GM23338 (cell line): ENCODE results near the gene GPR61. TPM values are rescaled to one million over a fixed set of nuclear protein-coding genes. Genes with fewer than 3 reads are reported as not detected.

Source experiments
- ATAC-seq: fragments of 200-7000 bp; cut with Tn5 transposase; 3 replicates; pipeline ENCODE4 v1.9.1; 2020
- DNase-seq: peaks from one replicate; pipeline ENCODE4 v3.0.0-alpha.2; 2015; ENCODE audit warnings: low spot score
- H2AFZ ChIP-seq: fragments of 200-600 bp; sonication (generic); 2 replicates; pipeline ENCODE4 v1.8.0; 2016; ENCODE audit warnings: antibody characterized with exemption, mild to moderate bottlenecking, moderate library complexity
- H3F3A ChIP-seq: fragments of 200-600 bp; sonication (generic); replicated peaks from 2 replicates; pipeline ENCODE4 v1.8.0; 2017; ENCODE audit warnings: antibody characterized with exemption, mixed run types, low read depth
- H3K27ac ChIP-seq: fragments of 200-600 bp; sonication (generic); 2 replicates; pipeline ENCODE4 v1.6.1; 2016; ENCODE audit warnings: low read depth
- H3K27me3 ChIP-seq: fragments of 200-600 bp; sonication (generic); 2 replicates; pipeline ENCODE4 v1.8.0; 2016; ENCODE audit warnings: mild to moderate bottlenecking, mixed run types, moderate library complexity; ENCODE audit not compliant: insufficient read depth
- H3K36me3 ChIP-seq: fragments of 200-600 bp; sonication (generic); 2 replicates; pipeline ENCODE4 v1.8.0; 2016; ENCODE audit warnings: mild to moderate bottlenecking; ENCODE audit not compliant: insufficient read depth
- H3K4me1 ChIP-seq: fragments of 200-600 bp; sonication (generic); 2 replicates; pipeline ENCODE4 v1.8.0; 2016; ENCODE audit warnings: mild to moderate bottlenecking, moderate library complexity; ENCODE audit not compliant: insufficient read depth
- H3K4me2 ChIP-seq: fragments of 200-600 bp; sonication (generic); 2 replicates; pipeline ENCODE4 v1.7.1; 2017; ENCODE audit warnings: mixed run types
- H3K4me3 ChIP-seq: fragments of 200-600 bp; sonication (generic); 2 replicates; pipeline ENCODE4 v1.6.1; 2016; ENCODE audit warnings: mixed run types
- H3K79me2 ChIP-seq: fragments of 200-600 bp; sonication (generic); replicated peaks from 2 replicates; pipeline ENCODE4 v1.8.0; 2017; ENCODE audit warnings: mild to moderate bottlenecking; ENCODE audit not compliant: insufficient read depth
- H3K9me2 ChIP-seq: fragments of 200-600 bp; sonication (generic); 2 replicates; pipeline ENCODE4 v1.8.0; 2017; ENCODE audit not compliant: insufficient read depth
- H4K20me1 ChIP-seq: fragments of 200-600 bp; sonication (generic); replicated peaks from 2 replicates; pipeline ENCODE4 v1.8.0; 2017; ENCODE audit warnings: mild to moderate bottlenecking; ENCODE audit not compliant: insufficient read depth
- H3K27ac Mint-ChIP-seq: 2 replicates; pipeline ENCODE4 v1.8.0; 2020; ENCODE audit warnings: inconsistent platforms, mild to moderate bottlenecking, moderate library complexity, mixed read lengths
- H3K27me3 Mint-ChIP-seq: 3 replicates; pipeline ENCODE4 v1.8.0; 2022; ENCODE audit warnings: low read depth, mild to moderate bottlenecking, moderate library complexity, mixed read lengths, inconsistent platforms; ENCODE audit not compliant: insufficient read depth, poor library complexity
- H3K36me3 Mint-ChIP-seq: 3 replicates; pipeline ENCODE4 v1.8.0; 2021; ENCODE audit warnings: low read depth, mild to moderate bottlenecking, inconsistent platforms, moderate library complexity, mixed read lengths
- H3K4me1 Mint-ChIP-seq: 3 replicates; pipeline ENCODE4 v1.8.0; 2020; ENCODE audit warnings: mild to moderate bottlenecking, inconsistent platforms, mixed read lengths
- H3K4me3 Mint-ChIP-seq: 3 replicates; pipeline ENCODE4 v1.8.0; 2021; ENCODE audit warnings: moderate library complexity, mild to moderate bottlenecking, inconsistent platforms, mixed read lengths
- H3K9me3 Mint-ChIP-seq: 3 replicates; pipeline ENCODE4 v1.8.0; 2020; ENCODE audit warnings: moderate library complexity, mild to moderate bottlenecking, inconsistent platforms, mixed read lengths
- CREB1 ChIP-seq: fragments of 250-450 bp; sonication (Bioruptor Pico); IDR thresholded peaks from 2 replicates; pipeline ENCODE4 v1.5.0; 2020; ENCODE audit warnings: low read depth, mild to moderate bottlenecking, moderate library complexity
- CTCF ChIP-seq, 2 experiments: fragments of 200-600 bp in 1 of 2; sonication (generic) in 1 of 2; conservative IDR thresholded peaks; 2 replicates each; pipeline versions ENCODE4 v1.5.1 to v1.6.1; 2016 to 2017; ENCODE audit warnings: antibody characterized with exemption in 2 of 2, low read depth in 2 of 2, mild to moderate bottlenecking in 2 of 2, moderate library complexity in 1 of 2
- EZH2 ChIP-seq: fragments of 200-600 bp; sonication (generic); IDR thresholded peaks from one replicate; pipeline ENCODE4 v1.8.0; 2017; ENCODE audit warnings: antibody characterized with exemption, mild to moderate bottlenecking, low read depth; ENCODE audit not compliant: unreplicated experiment
- EZH2phosphoT487 ChIP-seq: fragments of 200-600 bp; sonication (generic); IDR thresholded peaks from one replicate; pipeline ENCODE4 v1.8.1; 2018; ENCODE audit warnings: antibody characterized with exemption; ENCODE audit not compliant: unreplicated experiment
- JUNB ChIP-seq: IDR thresholded peaks from one replicate; pipeline ENCODE4 v1.6.1; 2016; ENCODE audit warnings: antibody characterized with exemption; ENCODE audit not compliant: unreplicated experiment
- NANOG ChIP-seq: IDR thresholded peaks from 2 replicates; pipeline ENCODE4 v1.6.1; 2016; ENCODE audit warnings: antibody characterized with exemption, borderline replicate concordance
- POLR2AphosphoS5 ChIP-seq: IDR thresholded peaks from 2 replicates; pipeline ENCODE4 v1.6.1; 2016; ENCODE audit warnings: antibody characterized with exemption, low read depth
- STAT1 ChIP-seq: IDR thresholded peaks from one replicate; pipeline ENCODE4 v1.6.1; 2016; ENCODE audit warnings: antibody characterized with exemption; ENCODE audit not compliant: unreplicated experiment
- ZNF114 ChIP-seq: fragments of 250-450 bp; sonication (Bioruptor Pico); IDR thresholded peaks from 2 replicates; pipeline ENCODE4 v1.5.0; 2020; ENCODE audit warnings: mild to moderate bottlenecking, moderate library complexity
- ZNF462 ChIP-seq: fragments of 250-450 bp; sonication (Bioruptor Pico); IDR thresholded peaks from 2 replicates; pipeline ENCODE4 v1.5.0; 2020; ENCODE audit warnings: mild to moderate bottlenecking, moderate library complexity
- polyA plus RNA-seq: library from polyadenylated mRNA; unstranded; fragments of >200 nt; fragmentation: Nextera tagmentation; extraction: Ambion mirVana; gene quantifications from 2 replicates; pipeline ENCODE4 v1.2.1, GENCODE V29; 2016
- total RNA-seq: library from RNA; depleted of rRNA; stranded (reverse); fragments of >200 nt; shearing (Covaris generic); gene quantifications from 2 replicates; pipeline ENCODE4 v1.2.3, GENCODE V29; 2014
- TF ChIP-seq, protein P1 (sequence below): IDR thresholded peaks from one replicate; pipeline ENCODE4 v1.6.1; 2018; ENCODE audit warnings: antibody characterized with exemption; ENCODE audit not compliant: unreplicated experiment
- TF ChIP-seq, protein P2 (sequence below): IDR thresholded peaks from 2 replicates; pipeline ENCODE4 v1.6.1; 2016; ENCODE audit warnings: antibody characterized with exemption

The GPR61 gene
- total and polyA plus RNA-seq, 2 experiments from 2014 or later, result 0.13 TPM; not detected in 1

DNA sequence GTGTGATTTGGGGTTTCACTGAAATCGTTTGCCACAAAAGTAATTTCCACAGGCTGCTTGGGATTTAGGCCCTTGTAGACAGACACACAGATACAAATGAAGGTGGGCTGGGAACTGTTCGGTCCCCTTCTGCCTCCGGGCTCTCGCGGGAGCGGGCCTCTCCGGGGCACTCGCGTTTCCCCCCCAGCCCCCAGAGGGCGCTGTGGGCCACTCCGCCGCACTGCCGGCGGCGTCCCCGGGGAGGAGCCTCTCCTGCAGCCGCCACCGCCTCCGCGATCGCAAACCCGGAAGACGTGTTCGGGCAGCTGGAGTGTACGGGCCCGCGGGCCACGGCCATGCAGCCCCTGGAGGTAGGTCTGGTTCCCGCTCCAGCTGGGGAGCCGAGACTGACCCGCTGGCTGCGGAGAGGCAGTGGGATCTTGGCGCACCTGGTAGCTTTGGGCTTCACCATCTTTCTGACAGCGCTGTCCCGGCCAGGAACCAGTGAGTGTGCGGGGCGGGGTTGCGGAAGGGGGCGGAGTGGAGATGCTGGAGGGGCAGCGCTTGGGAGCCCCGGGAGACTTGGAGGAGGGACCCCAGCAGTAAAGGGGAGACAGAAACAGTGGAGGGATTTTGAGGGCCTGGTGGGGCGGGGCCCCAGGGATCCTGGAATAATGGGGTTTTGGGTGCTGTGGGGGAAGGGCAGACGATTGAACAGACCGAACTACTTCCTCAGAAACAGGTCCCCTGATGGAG is 45.7 kb upstream of the GPR61 start, which contains the start of gene CYB561D1:
CYB561D1 (plus strand) TSS at position 290 of the 735 bp plus-strand sequence; CDS start at position 336, 46 bp downstream.
- H2AFZ ChIP-seq, result peak within 1 kb of the TSS; percentile 94
- TF ChIP-seq, protein P1, sequence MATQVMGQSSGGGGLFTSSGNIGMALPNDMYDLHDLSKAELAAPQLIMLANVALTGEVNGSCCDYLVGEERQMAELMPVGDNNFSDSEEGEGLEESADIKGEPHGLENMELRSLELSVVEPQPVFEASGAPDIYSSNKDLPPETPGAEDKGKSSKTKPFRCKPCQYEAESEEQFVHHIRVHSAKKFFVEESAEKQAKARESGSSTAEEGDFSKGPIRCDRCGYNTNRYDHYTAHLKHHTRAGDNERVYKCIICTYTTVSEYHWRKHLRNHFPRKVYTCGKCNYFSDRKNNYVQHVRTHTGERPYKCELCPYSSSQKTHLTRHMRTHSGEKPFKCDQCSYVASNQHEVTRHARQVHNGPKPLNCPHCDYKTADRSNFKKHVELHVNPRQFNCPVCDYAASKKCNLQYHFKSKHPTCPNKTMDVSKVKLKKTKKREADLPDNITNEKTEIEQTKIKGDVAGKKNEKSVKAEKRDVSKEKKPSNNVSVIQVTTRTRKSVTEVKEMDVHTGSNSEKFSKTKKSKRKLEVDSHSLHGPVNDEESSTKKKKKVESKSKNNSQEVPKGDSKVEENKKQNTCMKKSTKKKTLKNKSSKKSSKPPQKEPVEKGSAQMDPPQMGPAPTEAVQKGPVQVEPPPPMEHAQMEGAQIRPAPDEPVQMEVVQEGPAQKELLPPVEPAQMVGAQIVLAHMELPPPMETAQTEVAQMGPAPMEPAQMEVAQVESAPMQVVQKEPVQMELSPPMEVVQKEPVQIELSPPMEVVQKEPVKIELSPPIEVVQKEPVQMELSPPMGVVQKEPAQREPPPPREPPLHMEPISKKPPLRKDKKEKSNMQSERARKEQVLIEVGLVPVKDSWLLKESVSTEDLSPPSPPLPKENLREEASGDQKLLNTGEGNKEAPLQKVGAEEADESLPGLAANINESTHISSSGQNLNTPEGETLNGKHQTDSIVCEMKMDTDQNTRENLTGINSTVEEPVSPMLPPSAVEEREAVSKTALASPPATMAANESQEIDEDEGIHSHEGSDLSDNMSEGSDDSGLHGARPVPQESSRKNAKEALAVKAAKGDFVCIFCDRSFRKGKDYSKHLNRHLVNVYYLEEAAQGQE, result no peak
- no peak for TF ChIP-seq NANOG
- TF ChIP-seq CREB1 (CRISPR knock-in tag), result peak; percentile 45; the same call in 1 of the 2 replicates
- TF ChIP-seq, protein P2, sequence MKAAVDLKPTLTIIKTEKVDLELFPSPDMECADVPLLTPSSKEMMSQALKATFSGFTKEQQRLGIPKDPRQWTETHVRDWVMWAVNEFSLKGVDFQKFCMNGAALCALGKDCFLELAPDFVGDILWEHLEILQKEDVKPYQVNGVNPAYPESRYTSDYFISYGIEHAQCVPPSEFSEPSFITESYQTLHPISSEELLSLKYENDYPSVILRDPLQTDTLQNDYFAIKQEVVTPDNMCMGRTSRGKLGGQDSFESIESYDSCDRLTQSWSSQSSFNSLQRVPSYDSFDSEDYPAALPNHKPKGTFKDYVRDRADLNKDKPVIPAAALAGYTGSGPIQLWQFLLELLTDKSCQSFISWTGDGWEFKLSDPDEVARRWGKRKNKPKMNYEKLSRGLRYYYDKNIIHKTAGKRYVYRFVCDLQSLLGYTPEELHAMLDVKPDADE, result 0 out of 2 replicates have a peak, but pooled peaks have one; percentile 42
- TF ChIP-seq JUNB, result no peak
- TF ChIP-seq ZNF462 (CRISPR knock-in tag), result no peak
- TF ChIP-seq POLR2AphosphoS5, result peak; percentile 67
- TF ChIP-seq EZH2, result no peak
- TF ChIP-seq CTCF (conservative IDR thresholded peaks at IDR 0.05; ENCODE audit: low read depth in 2 of 2), result peak; percentile 83 to 85
- no peak for TF ChIP-seq STAT1
- TF ChIP-seq EZH2phosphoT487, result no peak
- no peak for TF ChIP-seq ZNF114 (CRISPR knock-in tag)
- peak within 1 kb of the TSS; percentile 70; the same call in 1 of the 2 replicates for H3K27ac Mint-ChIP-seq
- no peaks in the 10 kb centered on the region for H3K79me2 ChIP-seq
- no peaks in the 10 kb centered on the region for H3K9me3 Mint-ChIP-seq
- peaks cover 14% of the 10 kb centered on the region for H3K4me1 Mint-ChIP-seq
- H4K20me1 ChIP-seq, result no peaks in the 10 kb centered on the region
- peaks cover 12% of the 10 kb centered on the region; the same call in 2 of the 3 replicates for H3K36me3 Mint-ChIP-seq
- peaks cover 18% of the 10 kb centered on the region for H3K27me3 Mint-ChIP-seq
- peak; percentile 89 for DNase-seq
- ATAC-seq, result peak; percentile 81
- H3K36me3 ChIP-seq, result no peaks in the 10 kb centered on the region
- H3K9me2 ChIP-seq, result no peaks in the 10 kb centered on the region
- peak within 1 kb of the TSS; percentile 95 for H3K4me3 ChIP-seq
- H3K27ac ChIP-seq, result peak within 1 kb of the TSS; percentile 66; the same call in 1 of the 2 replicates
- peaks cover 12% of the 10 kb centered on the region for H3K4me1 ChIP-seq
- no peaks in the 10 kb centered on the region; the same call in 1 of the 2 replicates for H3F3A ChIP-seq
- H3K4me2 ChIP-seq, result peak within 1 kb of the TSS; percentile 77
- no peaks in the 10 kb centered on the region for H3K27me3 ChIP-seq
- peak within 1 kb of the TSS; percentile 93 for H3K4me3 Mint-ChIP-seq
